GM12878 (cell line): ENCODE results near the gene PHACTR1. TPM values are rescaled to one million over a fixed set of nuclear protein-coding genes. Genes with fewer than 3 reads are reported as not detected.

Experiments used
- ATAC-seq: fragments of 200-7000 bp; cut with Tn5 transposase; 3 replicates; pipeline ENCODE4 v1.9.1; 2020; ENCODE audit warnings: mild to moderate bottlenecking, moderate library complexity
- BruUV-seq: library from RNA; stranded (reverse); fragments of 400-500 nt; replicated peaks from 2 replicates; lab custom pipeline; 2021; lab: Mats Ljungman, UMichigan
- CTCF ChIA-PET: fragments of 300-600 bp; sonication (Branson Sonifier 250); formaldehyde crosslinking; extraction: SDS; loops from one replicate; lab custom pipeline; 2021; ENCODE audit warnings: inconsistent platforms; lab: Yijun Ruan, JAX
- POLR2A ChIA-PET: fragments of 350-600 bp; formaldehyde crosslinking; extraction: SDS; loops from one replicate; lab custom pipeline; 2021; ENCODE audit warnings: inconsistent platforms; lab: Charles Lee
- RAD21 ChIA-PET: fragments of 300-600 bp; sonication (Branson Sonifier 250); formaldehyde crosslinking; loops from one replicate; lab custom pipeline; 2023; ENCODE audit warnings: antibody characterized with exemption; ENCODE audit not compliant: unreplicated experiment; lab: Charles Lee
- SMC1A ChIA-PET: fragments of 300-600 bp; sonication (Branson Sonifier 250); formaldehyde crosslinking; loops from one replicate; lab custom pipeline; 2023; ENCODE audit not compliant: unreplicated experiment, uncharacterized antibody; lab: Charles Lee
- DNase-seq: peaks from one replicate; pipeline ENCODE4 v3.0.0-alpha.2; 2011; ENCODE audit warnings: low read depth, low spot score
- FAIRE-seq: peaks from 3 replicates; lab custom pipeline; 2011; peaks lifted over from hg19 to GRCh38; lab: Jason Lieb, UNC
- H2AFZ ChIP-seq: 2 replicates; pipeline ENCODE4 v1.6.0; 2011; ENCODE audit warnings: low read depth, low read length, control low read depth; ENCODE audit not compliant: control insufficient read depth
- H3K27ac ChIP-seq: 2 replicates; pipeline ENCODE4 v1.5.1; 2011; ENCODE audit warnings: control low read depth; ENCODE audit not compliant: control insufficient read depth, insufficient read depth
- H3K27me3 ChIP-seq, 2 experiments: replicated peaks in 1 of 2; 2 replicates each; pipeline versions ENCODE4 v1.6.0 to v1.6.1; 2011; ENCODE audit warnings: low read length in 1 of 2; ENCODE audit not compliant: control insufficient read depth in 2 of 2, insufficient read depth in 2 of 2
- H3K36me3 ChIP-seq, 2 experiments: 2 replicates each; pipeline ENCODE4 v1.5.1; 2011; ENCODE audit warnings: low read length in 1 of 2; ENCODE audit not compliant: control insufficient read depth in 2 of 2, insufficient read depth in 2 of 2
- H3K4me1 ChIP-seq: 2 replicates; pipeline ENCODE4 v1.6.1; 2011; ENCODE audit warnings: mild to moderate bottlenecking, low read length, moderate library complexity, mixed read lengths; ENCODE audit not compliant: control insufficient read depth, insufficient read depth
- H3K4me2 ChIP-seq: 2 replicates; pipeline ENCODE4 v1.6.0; 2011; ENCODE audit warnings: control low read depth; ENCODE audit not compliant: control insufficient read depth, insufficient read depth
- H3K4me3 ChIP-seq: fragments of 200-600 bp; sonication (generic); 2 replicates; pipeline ENCODE4 v1.5.1; 2016
- H3K79me2 ChIP-seq: 2 replicates; pipeline ENCODE4 v1.6.0; 2011; ENCODE audit warnings: low read length; ENCODE audit not compliant: control insufficient read depth, insufficient read depth
- H3K9ac ChIP-seq: 2 replicates; pipeline ENCODE4 v1.8.0; 2011; ENCODE audit warnings: low read length, control low read depth, mixed read lengths; ENCODE audit not compliant: control insufficient read depth, insufficient read depth
- H3K9me3 ChIP-seq: replicated peaks from 3 replicates; pipeline ENCODE4 v1.5.1; 2011; ENCODE audit warnings: mild to moderate bottlenecking, low read length; ENCODE audit not compliant: control insufficient read depth, insufficient read depth
- H4K20me1 ChIP-seq: 2 replicates; pipeline ENCODE4 v1.6.0; 2011; ENCODE audit not compliant: control insufficient read depth, insufficient read depth
- ESRRA ChIP-seq: IDR thresholded peaks from 2 replicates; pipeline ENCODE4 v1.6.1; 2012; ENCODE audit warnings: mild to moderate bottlenecking, low read length, improper control_type of control experiment
- FOS ChIP-seq: IDR thresholded peaks from 3 replicates; pipeline ENCODE4 v1.6.1; 2011; ENCODE audit warnings: borderline replicate concordance; ENCODE audit not compliant: insufficient read length; ENCODE audit errors: extremely low read depth
- KDM1A ChIP-seq: fragments of 200-600 bp; sonication (generic); IDR thresholded peaks from 2 replicates; pipeline ENCODE4 v1.6.1; 2016; ENCODE audit warnings: borderline replicate concordance
- NRF1 ChIP-seq: conservative IDR thresholded peaks from 2 replicates; pipeline ENCODE4 v1.6.1; 2011; ENCODE audit warnings: mild to moderate bottlenecking, low read depth, low read length, improper control_type of control experiment
- POLR2A ChIP-seq: IDR thresholded peaks from 2 replicates; pipeline ENCODE4 v1.6.1; 2011; ENCODE audit warnings: low read depth, mild to moderate bottlenecking, low read length
- SMAD1 ChIP-seq: fragments of 450-650 bp; IDR thresholded peaks from 2 replicates; pipeline ENCODE4 v1.6.1; 2018; ENCODE audit warnings: mild to moderate bottlenecking, low read depth; ENCODE audit not compliant: partially characterized antibody
- SMC3 ChIP-seq: IDR thresholded peaks from 2 replicates; pipeline ENCODE4 v1.6.1; 2011; ENCODE audit warnings: low read length, improper control_type of control experiment, borderline replicate concordance
- SREBF2 ChIP-seq: IDR thresholded peaks from 2 replicates; pipeline ENCODE4 v1.6.1; 2012; ENCODE audit warnings: mild to moderate bottlenecking, low read length
- TCF12 ChIP-seq: IDR thresholded peaks from 2 replicates; pipeline ENCODE4 v1.6.1; 2011; ENCODE audit warnings: low read depth, mild to moderate bottlenecking, low read length
- TCF7 ChIP-seq: IDR thresholded peaks from 2 replicates; pipeline ENCODE4 v1.6.1; 2014; ENCODE audit warnings: antibody characterized with exemption, borderline replicate concordance
- WGBS: methylation state at CpG from one replicate; pipeline ENCODE4 v1.1.6; 2016; ENCODE audit warnings: low lambda C conversion rate; ENCODE audit not compliant: insufficient replicate concordance, insufficient coverage; ENCODE audit errors: missing lambda C conversion rate; 5-methylcytosine and 5-hydroxymethylcytosine counted together
- in situ Hi-C: fragments of 300-500 bp; cut with MboI; formaldehyde crosslinking; loops from 9 replicates; pipeline ENCODE4 v1.14.3; 2018; ENCODE audit warnings: mixed read lengths
- intact Hi-C: fragments of 100-400 bp; cut with micrococcal nuclease; formaldehyde crosslinking; loops from one replicate; pipeline ENCODE4 v1.14.2; 2022; ENCODE audit not compliant: unreplicated experiment
- polyA plus RNA-seq, 11 experiments: library from polyadenylated mRNA; depleted of rRNA in 4 of 11; unstranded in 6 of 11; stranded (reverse) in 5 of 11; fragments of >200 nt; fragmentation: Nextera tagmentation in 4 of 11; fragmentation: Illumina TruSeq in 1 of 11; extraction: Ambion mirVana in 4 of 11; extraction: Trizol in 1 of 11; gene quantifications; 1 replicate in 1 of 11; 2 replicates in 10 of 11; pipeline versions ENCODE4 v1.2.1 to v1.2.3, GENCODE V29; 2011 to 2016; ENCODE audit warnings: inconsistent platforms in 2 of 11, missing spikeins in 2 of 11, low read depth in 1 of 11
- total RNA-seq, 4 experiments: library from RNA; depleted of rRNA in 3 of 4; stranded (reverse); fragments of >200 nt in 3 of 4; fragmentation: Illumina TruSeq in 1 of 4; extraction: Trizol in 1 of 4; gene quantifications; 2 replicates each; pipeline versions ENCODE4 v1.2.1 to v1.2.3, GENCODE V29; 2013 to 2021

The PHACTR1 gene
- total and polyA plus RNA-seq, 10 of the 15 experiments (the other 5 are each of a cell fraction or from before 2014, with no cell fraction given), result 34.2 to 94.6 (median 62.3) TPM

- intact Hi-C loops (no loop called here), in situ Hi-C loops (no loop called here)
- ChIA-PET CTCF (interaction anchor here (0.5 kb wide), 1 partner anchor 41 kb away, joined by 4 read pairs; no protein-coding TSS in a partner anchor), POLR2A (no interaction called here), SMC1A (interaction anchor here (1.0 kb wide), 1 partner anchor 11 kb away, joined by 3 read pairs; no protein-coding TSS in a partner anchor), RAD21 (no interaction called here)
- no peak overlapping the region for H3K9ac ChIP-seq
- no peaks in the 10 kb centered on the region; a peak in 2 of 4 replicates for H3K27me3 ChIP-seq
- no peaks in the 10 kb centered on the region for H3K79me2 ChIP-seq
- BruUV-seq, result no TSS peak
- 9% methylated on average over 4 of the region's 4 CpGs for WGBS
- no peaks in the 10 kb centered on the region for H4K20me1 ChIP-seq
- FAIRE-seq (no peak), DNase-seq (no peak), ATAC-seq (no peak)
- no peaks in the 10 kb centered on the region for H3K9me3 ChIP-seq
- no peaks in the 10 kb centered on the region for H3K4me1 ChIP-seq
- H3K4me3 ChIP-seq, result no peak overlapping the region
- H3K27ac ChIP-seq, result no peak overlapping the region
- no peak for TF ChIP-seq SMC3
- TF ChIP-seq TCF7, result no peak
- no peak for TF ChIP-seq SMAD1
- TF ChIP-seq POLR2A, result no peak
- TF ChIP-seq NRF1, result no peak
- TF ChIP-seq TCF12, result no peak
- TF ChIP-seq KDM1A, result no peak
- TF ChIP-seq SREBF2, result no peak
- no peak for TF ChIP-seq ESRRA
- TF ChIP-seq FOS, result no peak
- no peaks in the 10 kb centered on the region for H3K36me3 ChIP-seq
- no peak overlapping the region for H2AFZ ChIP-seq
- H3K4me2 ChIP-seq, result no peak overlapping the region
Measured at GRCh38 chr6:13006578-13007300, 290.2 kb downstream of the PHACTR1 start.
